NCI-H2107 treated with DMSO at 0.1 percent for 48 hours (cell line): ENCODE results near the gene BET1L.
"Not testable (repeated sequence)": the region's sequence is repeated elsewhere in the genome, so short reads cannot be mapped to it uniquely, and the experiment has no call there.

Experiments
- DNase-seq: peaks from one replicate; lab custom pipeline; 2025; ENCODE audit not compliant: unreplicated experiment; lab: John Stamatoyannopoulos, UW

BET1L gene

GRCh38 chr11:197741-198235, 9.4 kb downstream of the BET1L start:
- no peak for DNase-seq

GRCh38 chr11:196786-197731, 10.1 kb downstream of the BET1L start:
- DNase-seq = no peak

GRCh38 chr11:193481-193880, 13.7 kb downstream of the BET1L start:
- not testable (repeated sequence) for DNase-seq

- DNase-seq = not testable (repeated sequence)
Observed at GRCh38 chr11:192674-193128, 14.5 kb downstream of the BET1L start, which contains the start of gene SCGB1C1. Gene SCGB1C1, plus strand, starts transcription at chr11:193078. Its CDS starts 22 bp downstream, at chr11:193100.

- not testable (repeated sequence) for DNase-seq
Observed at GRCh38 chr11:191490-192478, 15.4 kb downstream of the BET1L start.

- not testable (repeated sequence) for DNase-seq
Observed at GRCh38 chr11:190546-190945, 16.7 kb downstream of the BET1L start.

- DNase-seq = not testable (repeated sequence)
Observed at GRCh38 chr11:189843-190311, 17.3 kb downstream of the BET1L start.

GRCh38 chr11:189200-189783, 17.9 kb downstream of the BET1L start:
- not testable (repeated sequence) for DNase-seq

- not testable (repeated sequence) for DNase-seq
Observed at GRCh38 chr11:180242-180641, 27.0 kb downstream of the BET1L start.
